ENCODE data around the gene GSTA1.
"Not testable (repeated sequence)": the region's sequence is repeated elsewhere in the genome, so short reads cannot be mapped to it uniquely, and the experiment has no call there.

The GSTA1 gene

DNA sequence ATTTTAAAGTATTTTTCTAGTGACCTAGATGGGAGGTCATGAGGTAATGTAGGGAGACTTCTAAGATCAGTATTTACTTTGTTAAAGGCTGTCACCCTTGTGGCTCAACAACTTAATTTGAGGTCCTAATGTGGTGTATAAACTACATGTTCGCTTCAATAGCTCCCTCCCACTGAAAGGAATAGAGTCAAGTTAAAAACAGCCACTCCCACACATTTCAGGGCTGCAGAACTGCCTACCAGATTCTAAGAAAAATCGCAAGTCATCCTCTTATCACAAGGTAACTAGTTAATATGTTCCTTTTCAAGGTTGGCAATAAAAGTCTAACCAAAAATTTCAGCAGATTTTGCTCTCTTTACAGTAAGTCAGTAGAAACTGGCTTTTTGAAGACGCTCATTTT, 15.1 kb downstream of the GSTA1 start:
- no peak for DNase-seq (ENCODE audit: low read depth, low spot score)
- TF ChIP-seq EZH2 (IDR thresholded peaks at IDR 0.05) (no peak), FOXP2 (optimal IDR thresholded peaks at IDR 0.05; ENCODE audit: control extremely low read depth, extremely low read length, insufficient read depth) (no peak), POLR2AphosphoS5 (IDR thresholded peaks at IDR 0.05; ENCODE audit: borderline replicate concordance, low read depth, low read length) (no peak)
- no peak overlapping the region for H3K27ac ChIP-seq
- no peak overlapping the region for H3K4me3 ChIP-seq
- H3K9ac ChIP-seq (ENCODE audit: insufficient read length) = no peak overlapping the region
- H3K36me3 ChIP-seq (ENCODE audit: insufficient read depth, low read length) = no peaks in the 10 kb centered on the region
- H3K9me3 ChIP-seq (ENCODE audit: low read depth, low read length) = no peaks in the 10 kb centered on the region

- Histone ChIP-seq H3K4me3 (no peak overlapping the region), H3K36me3 (ENCODE audit: insufficient read depth, low read length) (no peaks in the 10 kb centered on the region), H3K9me3 (ENCODE audit: low read depth, low read length) (no peaks in the 10 kb centered on the region), H3K9ac (ENCODE audit: insufficient read length) (no peak overlapping the region), H3K27ac (no peak overlapping the region)
- no peak for DNase-seq (ENCODE audit: low read depth, low spot score)
- no peak for TF ChIP-seq EZH2 (IDR thresholded peaks at IDR 0.05)
- TF ChIP-seq FOXP2 (optimal IDR thresholded peaks at IDR 0.05; ENCODE audit: control extremely low read depth, extremely low read length, insufficient read depth) = no peak
- no peak for TF ChIP-seq POLR2AphosphoS5 (IDR thresholded peaks at IDR 0.05; ENCODE audit: borderline replicate concordance, low read depth, low read length)
Observed at GRCh38 chr6:52787917-52788316, 15.7 kb downstream of the GSTA1 start.

DNA sequence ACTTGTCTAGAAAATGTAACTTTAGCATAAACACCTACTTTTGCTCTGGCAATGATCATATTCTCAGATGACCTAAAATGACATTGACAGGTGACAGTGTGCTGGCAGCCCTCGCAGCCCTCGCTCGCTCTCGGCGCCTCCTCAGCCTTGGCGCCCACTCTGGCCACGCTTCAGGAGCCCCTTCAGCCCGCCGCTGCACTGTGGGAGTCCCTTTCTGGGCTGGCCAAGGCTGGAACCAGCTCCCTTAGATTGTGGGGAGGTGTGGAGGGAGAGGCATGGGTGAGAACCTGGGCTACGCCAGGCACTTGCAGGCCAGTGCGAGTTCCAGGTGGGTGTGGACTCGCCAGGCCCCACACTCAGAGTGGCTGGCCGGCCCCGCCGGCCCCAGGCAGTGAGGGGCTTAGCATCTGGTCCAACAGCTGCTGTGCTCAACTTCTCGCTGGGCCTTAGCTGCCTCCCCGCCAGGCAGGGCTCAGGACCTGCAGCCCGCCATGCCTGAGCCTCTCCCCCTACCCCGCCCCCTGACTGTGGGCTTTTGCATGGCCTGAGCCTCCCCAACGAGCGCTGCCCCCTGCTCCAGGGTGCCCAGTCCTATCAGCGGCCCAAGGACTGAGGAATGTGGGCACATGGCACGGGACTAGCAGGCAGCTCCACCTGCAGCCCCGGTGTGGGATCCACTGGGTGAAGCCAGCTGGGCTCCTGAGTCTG, 17.2 kb downstream of the GSTA1 start:
- no peak for DNase-seq (ENCODE audit: low read depth, low spot score)
- TF ChIP-seq FOXP2 (optimal IDR thresholded peaks at IDR 0.05; ENCODE audit: control extremely low read depth, extremely low read length, insufficient read depth) = no peak
- TF ChIP-seq POLR2AphosphoS5 (IDR thresholded peaks at IDR 0.05; ENCODE audit: borderline replicate concordance, low read depth, low read length) = no peak
- no peak for TF ChIP-seq EZH2 (IDR thresholded peaks at IDR 0.05)
- Histone ChIP-seq H3K9me3 (ENCODE audit: low read depth, low read length) (no peaks in the 10 kb centered on the region), H3K9ac (ENCODE audit: insufficient read length) (no peak overlapping the region), H3K4me3 (no peak overlapping the region), H3K36me3 (ENCODE audit: insufficient read depth, low read length) (no peaks in the 10 kb centered on the region), H3K27ac (no peak overlapping the region)

DNA sequence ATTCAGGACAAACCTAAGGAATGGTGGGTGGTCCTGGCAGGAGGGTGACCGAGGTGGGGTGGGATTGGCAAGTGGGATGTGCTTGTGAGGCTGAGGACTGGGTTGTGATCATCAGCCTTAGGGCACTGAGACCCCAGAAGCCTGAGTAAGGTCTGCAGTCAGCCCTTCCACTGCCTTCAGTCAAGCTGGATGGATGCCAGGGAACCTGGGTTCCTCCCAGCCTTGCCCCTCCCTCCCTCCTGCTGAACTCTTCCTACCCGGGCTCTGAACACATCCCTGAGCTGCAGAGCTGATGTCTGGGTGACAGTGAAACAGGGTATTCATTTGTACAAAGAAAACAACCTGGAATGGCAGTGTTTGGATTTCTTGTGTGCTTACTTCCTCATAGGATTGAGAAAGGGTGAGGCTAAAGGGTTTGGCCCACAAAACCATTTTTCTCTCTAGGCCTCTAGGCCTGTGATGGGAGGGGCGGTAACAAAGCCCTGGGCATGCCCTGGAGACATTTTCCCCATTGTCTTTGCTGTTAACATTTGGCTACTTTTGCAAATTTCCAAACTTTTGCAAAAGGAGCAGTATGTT, 20.8 kb downstream of the GSTA1 start:
- H3K36me3 ChIP-seq (ENCODE audit: insufficient read depth, low read length); H3K4me3 ChIP-seq; H3K9me3 ChIP-seq (ENCODE audit: low read depth, low read length); H3K27ac ChIP-seq; DNase-seq (ENCODE audit: low read depth, low spot score); H3K9ac ChIP-seq (ENCODE audit: insufficient read length): not testable (repeated sequence)

DNA sequence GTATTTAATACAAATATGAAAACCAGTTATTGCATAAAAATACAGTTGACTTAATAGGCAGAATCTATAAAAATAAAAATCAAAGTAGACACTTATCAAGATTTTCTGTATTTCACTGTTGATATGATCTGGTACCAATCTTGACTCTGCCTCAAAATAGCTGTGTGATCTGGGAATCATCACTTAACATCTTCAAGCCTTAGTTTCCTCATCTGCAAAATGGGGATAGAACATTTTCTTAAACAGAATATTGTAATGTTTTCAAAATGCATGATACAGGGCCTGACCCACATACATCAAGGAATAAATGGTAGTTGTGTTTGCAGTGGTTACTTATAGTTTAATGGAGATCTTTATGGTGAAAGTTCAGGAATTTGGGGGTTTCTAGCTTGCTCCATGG, 21.4 kb downstream of the GSTA1 start:
- not testable (repeated sequence) for H3K9ac ChIP-seq (ENCODE audit: insufficient read length); H3K36me3 ChIP-seq (ENCODE audit: insufficient read depth, low read length); H3K4me3 ChIP-seq; H3K27ac ChIP-seq; DNase-seq (ENCODE audit: low read depth, low spot score); H3K9me3 ChIP-seq (ENCODE audit: low read depth, low read length)

- no peak for TF ChIP-seq EZH2 (IDR thresholded peaks at IDR 0.05)
- no peak for TF ChIP-seq FOXP2 (optimal IDR thresholded peaks at IDR 0.05; ENCODE audit: control extremely low read depth, extremely low read length, insufficient read depth)
- TF ChIP-seq POLR2AphosphoS5 (IDR thresholded peaks at IDR 0.05; ENCODE audit: borderline replicate concordance, low read depth, low read length) = no peak
- no peaks in the 10 kb centered on the region for H3K36me3 ChIP-seq (ENCODE audit: insufficient read depth, low read length)
- no peak overlapping the region for H3K4me3 ChIP-seq
- no peak for DNase-seq (ENCODE audit: low read depth, low spot score)
- no peaks in the 10 kb centered on the region for H3K9me3 ChIP-seq (ENCODE audit: low read depth, low read length)
- no peak overlapping the region for H3K27ac ChIP-seq
- no peak overlapping the region for H3K9ac ChIP-seq (ENCODE audit: insufficient read length)
Observed at GRCh38 chr6:52779237-52779636, 24.4 kb downstream of the GSTA1 start.

GRCh38 chr6:52776711-52777351, 26.8 kb downstream of the GSTA1 start:
- not testable (repeated sequence) for H3K9ac ChIP-seq (ENCODE audit: insufficient read length); H3K36me3 ChIP-seq (ENCODE audit: insufficient read depth, low read length); H3K9me3 ChIP-seq (ENCODE audit: low read depth, low read length); H3K27ac ChIP-seq; DNase-seq (ENCODE audit: low read depth, low spot score); H3K4me3 ChIP-seq

DNA sequence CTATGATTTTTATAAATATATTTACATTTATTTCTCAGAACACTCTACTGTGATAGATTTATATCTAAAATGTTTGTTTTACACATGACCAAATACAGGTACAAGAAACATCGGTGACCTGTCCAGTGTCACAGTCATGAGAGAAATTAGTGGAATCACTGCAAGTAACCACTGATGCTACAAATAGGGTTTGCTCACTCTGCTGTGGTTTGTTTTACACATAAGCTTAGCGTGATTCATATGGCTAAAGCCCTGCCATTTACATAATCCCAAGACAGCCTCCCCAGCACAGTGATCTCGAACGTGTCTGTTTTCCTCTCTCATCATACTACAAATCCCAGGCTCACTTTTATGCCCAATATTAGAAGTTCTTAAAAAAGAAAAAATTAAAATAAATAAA, 34.2 kb downstream of the GSTA1 start:
- H3K9me3 ChIP-seq (ENCODE audit: low read depth, low read length); H3K4me3 ChIP-seq; H3K36me3 ChIP-seq (ENCODE audit: insufficient read depth, low read length); H3K9ac ChIP-seq (ENCODE audit: insufficient read length); DNase-seq (ENCODE audit: low read depth, low spot score); H3K27ac ChIP-seq: not testable (repeated sequence)

DNA sequence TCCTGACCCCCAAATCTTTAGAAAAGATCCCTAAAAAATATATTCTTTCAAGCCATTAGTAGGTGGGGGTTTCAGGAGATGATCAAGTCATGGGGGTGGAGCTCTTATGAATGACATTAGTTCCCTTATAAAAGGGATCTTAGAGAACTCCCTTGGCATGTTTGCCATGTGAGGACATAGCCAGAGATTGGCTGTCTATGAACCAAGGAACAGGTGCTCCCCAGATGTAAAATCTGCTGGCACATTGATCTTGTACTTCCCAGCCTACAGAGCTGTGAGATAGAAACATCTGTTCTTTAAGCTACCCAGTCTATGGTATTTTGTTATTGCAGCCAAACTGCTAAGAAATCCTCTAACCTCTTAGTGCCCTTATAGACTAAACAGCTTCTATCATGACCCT, 36.0 kb downstream of the GSTA1 start:
- not testable (repeated sequence) for H3K9ac ChIP-seq (ENCODE audit: insufficient read length)

DNA sequence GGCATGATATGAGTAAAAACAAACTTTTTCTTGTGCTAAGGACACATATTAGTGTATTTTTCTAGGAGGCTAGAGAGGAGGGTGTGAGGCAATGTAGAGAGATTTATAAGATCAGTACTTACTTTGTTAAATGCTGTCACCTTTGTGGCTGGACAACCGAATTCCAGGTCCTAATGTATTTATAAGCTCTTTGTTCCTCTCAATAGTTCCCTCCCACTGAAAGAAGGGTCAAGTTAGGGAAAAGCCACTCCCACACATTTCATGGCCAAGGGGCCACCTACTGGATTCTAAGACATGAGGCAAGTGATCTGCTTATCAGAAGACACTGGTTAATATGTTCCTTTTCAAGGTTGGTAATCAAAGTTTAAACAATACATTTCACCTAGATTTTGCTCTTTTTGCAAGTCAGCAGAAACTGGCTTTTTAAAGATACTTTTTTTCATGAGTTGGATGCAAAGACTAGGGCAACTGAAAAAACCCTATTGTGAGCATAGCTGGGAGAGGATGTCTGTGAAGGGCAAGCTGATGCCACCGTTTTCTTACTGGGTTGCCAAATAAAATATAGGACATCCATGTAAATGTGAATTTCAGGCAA, 40.2 kb downstream of the GSTA1 start, which contains the start of gene GSTA2:
GSTA2 (minus strand) TSS at position 154 of the 595 bp plus-strand sequence. CDS start 5,528 bp downstream, outside the sequence.
- not testable (repeated sequence) for H3K4me3 ChIP-seq; DNase-seq (ENCODE audit: low read depth, low spot score); H3K36me3 ChIP-seq (ENCODE audit: insufficient read depth, low read length); H3K9ac ChIP-seq (ENCODE audit: insufficient read length); H3K27ac ChIP-seq; H3K9me3 ChIP-seq (ENCODE audit: low read depth, low read length)

More for the DNA sequence above, 36.0 kb downstream of the GSTA1 start:
- H3K27ac ChIP-seq; DNase-seq (ENCODE audit: low read depth, low spot score); H3K36me3 ChIP-seq (ENCODE audit: insufficient read depth, low read length); H3K9me3 ChIP-seq (ENCODE audit: low read depth, low read length); H3K4me3 ChIP-seq: not testable (repeated sequence)

DNA sequence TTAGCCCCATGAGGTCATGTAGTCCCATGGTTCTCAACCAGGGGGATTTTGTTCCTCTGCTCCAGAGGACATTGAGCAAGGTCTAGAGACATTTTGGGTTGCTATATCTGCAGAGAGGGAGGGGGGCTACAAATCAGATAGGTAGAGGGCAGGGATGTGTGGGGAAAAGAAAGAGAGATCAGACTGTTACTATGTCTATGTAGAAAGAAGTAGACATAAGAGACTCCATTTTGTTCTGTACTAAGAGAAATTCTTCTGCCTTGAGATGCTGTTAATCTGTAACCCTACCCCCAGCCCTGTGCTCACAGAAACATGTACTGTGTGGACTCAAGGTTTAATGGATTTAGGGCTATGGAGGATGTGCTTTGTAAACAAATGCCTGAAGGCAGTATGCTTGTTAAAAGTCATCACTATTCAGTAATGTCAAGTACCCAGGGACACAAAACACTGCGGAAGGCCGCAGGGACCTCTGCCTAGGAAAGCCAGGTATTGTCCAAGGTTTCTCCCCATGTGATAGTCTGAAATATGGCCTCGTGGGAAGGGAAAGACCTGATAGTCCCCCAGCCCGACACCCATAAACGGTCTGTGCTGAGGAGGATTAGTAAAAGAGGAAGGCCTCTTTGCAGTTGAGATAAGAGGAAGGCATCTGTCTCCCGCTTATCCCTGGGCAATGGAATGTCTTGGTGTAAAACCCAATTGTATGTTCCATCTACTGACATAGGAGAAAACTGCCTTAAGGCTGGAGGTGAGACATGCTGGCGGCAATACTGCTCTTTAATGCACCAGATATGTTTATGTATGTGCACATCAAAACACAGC, 41.7 kb downstream of the GSTA1 start:
- H3K27ac ChIP-seq; DNase-seq (ENCODE audit: low read depth, low spot score); H3K9ac ChIP-seq (ENCODE audit: insufficient read length): not testable (repeated sequence)

More for the DNA sequence above, 41.7 kb downstream of the GSTA1 start:
- H3K4me3 ChIP-seq; H3K36me3 ChIP-seq (ENCODE audit: insufficient read depth, low read length); H3K9me3 ChIP-seq (ENCODE audit: low read depth, low read length): not testable (repeated sequence)
